ENCODE results near the gene NUP155. TPM values are rescaled to one million over a fixed set of nuclear protein-coding genes. Genes with fewer than 3 reads are reported as not detected.
A peak's percentile ranks its signal among the peaks of the same experiment; 100 is the strongest.

NUP155 gene
- total and polyA plus RNA-seq, 2 donors from 2014 or later: 4.2 to 21.5 TPM

- Histone ChIP-seq H3K27me3 (ENCODE audit: control insufficient read depth, insufficient read depth, low read length) (no peaks in the 10 kb centered on the region), H3K4me3 (ENCODE audit: low read length in 3 of 3) (no peak overlapping the region), H3K4me1 (ENCODE audit: control insufficient read depth in 2 of 3, insufficient read depth in 2 of 3, low read depth in 1 of 3, low read length in 3 of 3) (no peaks in the 10 kb centered on the region), H3K27ac (ENCODE audit: low read depth in 2 of 2, low read length in 2 of 2) (no peak overlapping the region), H3K9me3 (ENCODE audit: control insufficient read depth in 2 of 3, insufficient read depth in 1 of 3, low read length in 3 of 3) (no peaks in the 10 kb centered on the region), H3K36me3 (ENCODE audit: control insufficient read depth in 2 of 3, insufficient read depth in 3 of 3, low read length in 3 of 3) (no peaks in the 10 kb centered on the region), H3K9ac (ENCODE audit: low read length in 3 of 3) (no peak overlapping the region)
- FAIRE-seq (no peak), DNase-seq (peak in 1 of 5 donors; percentile 2)
- intact Hi-C loops (cut with DNase I): no loop called here
- TF ChIP-seq, protein P1, sequence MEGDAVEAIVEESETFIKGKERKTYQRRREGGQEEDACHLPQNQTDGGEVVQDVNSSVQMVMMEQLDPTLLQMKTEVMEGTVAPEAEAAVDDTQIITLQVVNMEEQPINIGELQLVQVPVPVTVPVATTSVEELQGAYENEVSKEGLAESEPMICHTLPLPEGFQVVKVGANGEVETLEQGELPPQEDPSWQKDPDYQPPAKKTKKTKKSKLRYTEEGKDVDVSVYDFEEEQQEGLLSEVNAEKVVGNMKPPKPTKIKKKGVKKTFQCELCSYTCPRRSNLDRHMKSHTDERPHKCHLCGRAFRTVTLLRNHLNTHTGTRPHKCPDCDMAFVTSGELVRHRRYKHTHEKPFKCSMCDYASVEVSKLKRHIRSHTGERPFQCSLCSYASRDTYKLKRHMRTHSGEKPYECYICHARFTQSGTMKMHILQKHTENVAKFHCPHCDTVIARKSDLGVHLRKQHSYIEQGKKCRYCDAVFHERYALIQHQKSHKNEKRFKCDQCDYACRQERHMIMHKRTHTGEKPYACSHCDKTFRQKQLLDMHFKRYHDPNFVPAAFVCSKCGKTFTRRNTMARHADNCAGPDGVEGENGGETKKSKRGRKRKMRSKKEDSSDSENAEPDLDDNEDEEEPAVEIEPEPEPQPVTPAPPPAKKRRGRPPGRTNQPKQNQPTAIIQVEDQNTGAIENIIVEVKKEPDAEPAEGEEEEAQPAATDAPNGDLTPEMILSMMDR (IDR thresholded peaks at IDR 0.05; ENCODE audit: borderline replicate concordance, extremely low read depth, insufficient read depth): no peak
These were observed 115.0 kb downstream of the NUP155 start for GRCh38 chr5:37255774-37256358.

- Histone ChIP-seq H3K27ac (ENCODE audit: low read depth in 2 of 2, low read length in 2 of 2) (no peak overlapping the region), H3K27me3 (ENCODE audit: control insufficient read depth, insufficient read depth, low read length) (no peaks in the 10 kb centered on the region), H3K36me3 (ENCODE audit: control insufficient read depth in 2 of 3, insufficient read depth in 3 of 3, low read length in 3 of 3) (no peaks in the 10 kb centered on the region), H3K9ac (ENCODE audit: low read length in 3 of 3) (no peak overlapping the region), H3K4me3 (ENCODE audit: low read length in 3 of 3) (no peak overlapping the region), H3K9me3 (ENCODE audit: control insufficient read depth in 2 of 3, insufficient read depth in 1 of 3, low read length in 3 of 3) (no peaks in the 10 kb centered on the region), H3K4me1 (ENCODE audit: control insufficient read depth in 2 of 3, insufficient read depth in 2 of 3, low read depth in 1 of 3, low read length in 3 of 3) (peaks cover 0 to 6% (median 4%) of the 10 kb centered on the region in 3 donors)
- FAIRE-seq: no peak
- DNase-seq: no peak
- TF ChIP-seq, protein P1 (IDR thresholded peaks at IDR 0.05; ENCODE audit: borderline replicate concordance, extremely low read depth, insufficient read depth): no peak
- intact Hi-C loops (cut with DNase I): no loop called here
These were observed 116.3 kb downstream of the NUP155 start for GRCh38 chr5:37254581-37254980.

DNA sequence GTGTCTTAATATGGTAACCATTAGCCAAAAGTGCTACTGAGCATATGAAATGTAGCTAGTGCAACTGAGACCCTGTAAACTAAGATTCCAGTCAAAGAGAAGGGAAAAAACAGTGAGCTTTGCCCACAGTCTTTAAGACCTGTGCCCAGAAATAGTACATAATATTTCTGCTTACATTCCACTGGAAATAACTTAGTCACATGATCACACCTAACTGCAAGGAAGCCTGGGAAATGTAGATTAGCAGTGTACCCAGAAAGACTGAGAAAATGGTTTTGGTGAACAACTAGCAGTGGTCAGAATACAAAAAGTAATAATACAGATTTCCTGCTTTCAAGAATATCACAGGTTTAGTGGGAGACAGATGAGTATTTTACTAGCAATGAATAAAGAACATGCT, 119.2 kb downstream of the NUP155 start:
- DNase-seq (no peak), FAIRE-seq (no peak)
- Histone ChIP-seq H3K27ac (ENCODE audit: low read depth in 2 of 2, low read length in 2 of 2) (no peak overlapping the region), H3K9ac (ENCODE audit: low read length in 3 of 3) (no peak overlapping the region), H3K9me3 (ENCODE audit: control insufficient read depth in 2 of 3, insufficient read depth in 1 of 3, low read length in 3 of 3) (no peaks in the 10 kb centered on the region), H3K27me3 (ENCODE audit: control insufficient read depth, insufficient read depth, low read length) (no peaks in the 10 kb centered on the region), H3K4me3 (ENCODE audit: low read length in 3 of 3) (no peak overlapping the region), H3K4me1 (ENCODE audit: control insufficient read depth in 2 of 3, insufficient read depth in 2 of 3, low read depth in 1 of 3, low read length in 3 of 3) (peaks cover 0 to 8% (median 4%) of the 10 kb centered on the region in 3 donors), H3K36me3 (ENCODE audit: control insufficient read depth in 2 of 3, insufficient read depth in 3 of 3, low read length in 3 of 3) (no peaks in the 10 kb centered on the region)
- intact Hi-C loops (cut with DNase I): no loop called here
- TF ChIP-seq, protein P1 (IDR thresholded peaks at IDR 0.05; ENCODE audit: borderline replicate concordance, extremely low read depth, insufficient read depth): no peak

DNA sequence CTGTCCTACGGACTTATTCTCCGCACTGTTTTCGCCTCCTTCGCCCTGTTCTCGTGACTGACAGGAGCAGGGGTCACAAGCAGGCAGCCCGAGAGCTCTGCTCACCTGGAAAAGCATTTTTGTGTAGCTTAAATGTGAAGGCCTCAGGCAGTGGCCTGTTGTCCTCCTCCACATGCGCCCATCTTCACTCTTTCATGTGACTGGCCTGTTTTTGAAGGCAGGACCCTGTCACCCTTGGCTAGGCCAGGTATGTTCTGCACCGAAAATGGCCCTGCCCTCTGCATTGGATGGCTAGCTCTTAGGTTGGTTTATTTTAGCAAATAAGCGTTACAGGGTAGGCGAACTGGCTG, 121.1 kb downstream of the NUP155 start:
- Histone ChIP-seq H3K4me3 (ENCODE audit: low read length in 3 of 3) (peak overlapping the region; percentile 64 to 94 (median 81)), H3K27me3 (ENCODE audit: control insufficient read depth, insufficient read depth, low read length) (no peaks in the 10 kb centered on the region), H3K36me3 (ENCODE audit: control insufficient read depth in 2 of 3, insufficient read depth in 3 of 3, low read length in 3 of 3) (no peaks in the 10 kb centered on the region), H3K27ac (ENCODE audit: low read depth in 2 of 2, low read length in 2 of 2) (peak overlapping the region; percentile 87 to 94), H3K9ac (ENCODE audit: low read length in 3 of 3) (peak overlapping the region; percentile 38 to 97 (median 74)), H3K9me3 (ENCODE audit: control insufficient read depth in 2 of 3, insufficient read depth in 1 of 3, low read length in 3 of 3) (no peaks in the 10 kb centered on the region), H3K4me1 (ENCODE audit: control insufficient read depth in 2 of 3, insufficient read depth in 2 of 3, low read depth in 1 of 3, low read length in 3 of 3) (peaks cover 0 to 8% (median 4%) of the 10 kb centered on the region in 3 donors)
- TF ChIP-seq, protein P1 (IDR thresholded peaks at IDR 0.05; ENCODE audit: borderline replicate concordance, extremely low read depth, insufficient read depth): no peak
- intact Hi-C loops (cut with DNase I): no loop called here
- FAIRE-seq (no peak), DNase-seq (peak in 1 of 5 donors; percentile 51)
